Naive thymus-derived CD4-positive, alpha-beta T cell (primary cell): ENCODE data around the gene SGCA. TPM values are rescaled to one million over a fixed set of nuclear protein-coding genes. Genes with fewer than 3 reads are reported as not detected.

ENCODE experiments used
- ATAC-seq: fragments of 150-1000 bp; cut with Tn5 transposase; 2 replicates; pipeline ENCODE4 v1.10.0; 2021; ENCODE audit warnings: mild to moderate bottlenecking, moderate library complexity
- CTCF ChIA-PET: fragments of 350-600 bp; sonication (Branson Sonifier 250); formaldehyde crosslinking; loops from one replicate; lab custom pipeline; 2021; ENCODE audit warnings: antibody characterized with exemption; lab: Charles Lee
- POLR2A ChIA-PET: fragments of 350-600 bp; sonication (Branson Sonifier 250); formaldehyde crosslinking; loops from one replicate; lab custom pipeline; 2021; ENCODE audit warnings: antibody characterized with exemption, inconsistent platforms; lab: Charles Lee
- DNase-seq, 9 donors: peaks; one replicate each; pipeline versions ENCODE4 v3.0.0 to v3.0.0-alpha.2; 2020 to 2022; ENCODE audit warnings: mixed read lengths in 1 of 9
- H3K27ac ChIP-seq: one replicate; pipeline ENCODE4 v1.7.0; 2013; ENCODE audit warnings: mild to moderate bottlenecking, low read depth, low read length, moderate library complexity
- H3K27me3 ChIP-seq, 2 donors: one replicate each; pipeline ENCODE4 v1.7.0; 2013; ENCODE audit warnings: low read length in 2 of 2, mild to moderate bottlenecking in 2 of 2, moderate library complexity in 2 of 2; ENCODE audit not compliant: control insufficient read depth in 2 of 2, insufficient read depth in 2 of 2
- H3K36me3 ChIP-seq, 3 experiments: 1 replicate in 2 of 3; 2 replicates in 1 of 3; pipeline ENCODE4 v1.7.0; 2013; ENCODE audit warnings: low read length in 3 of 3, mild to moderate bottlenecking in 3 of 3, moderate library complexity in 1 of 3; ENCODE audit not compliant: insufficient read depth in 3 of 3, control insufficient read depth in 2 of 3
- H3K4me1 ChIP-seq, 2 donors: one replicate each; pipeline ENCODE4 v1.7.0; 2013; ENCODE audit warnings: low read length in 2 of 2, mild to moderate bottlenecking in 2 of 2, moderate library complexity in 1 of 2; ENCODE audit not compliant: control insufficient read depth in 2 of 2, insufficient read depth in 2 of 2
- H3K4me3 ChIP-seq: 2 replicates; pipeline ENCODE4 v1.7.0; 2013; ENCODE audit warnings: mild to moderate bottlenecking, low read length
- H3K9me3 ChIP-seq, 3 experiments: 1 replicate in 2 of 3; 2 replicates in 1 of 3; pipeline ENCODE4 v1.7.0; 2013; ENCODE audit warnings: low read length in 3 of 3; ENCODE audit not compliant: control insufficient read depth in 2 of 3
- H3K27ac Mint-ChIP-seq, 9 donors: one replicate each; pipeline ENCODE4 v1.8.0; 2020 to 2022; ENCODE audit warnings: mixed read lengths in 9 of 9, mild to moderate bottlenecking in 8 of 9, moderate library complexity in 5 of 9, inconsistent platforms in 2 of 9
- H3K27me3 Mint-ChIP-seq, 5 donors: one replicate each; pipeline ENCODE4 v1.8.0; 2021 to 2022; ENCODE audit warnings: mixed read lengths in 5 of 5, mild to moderate bottlenecking in 1 of 5
- H3K36me3 Mint-ChIP-seq, 5 donors: one replicate each; pipeline ENCODE4 v1.8.0; 2020 to 2022; ENCODE audit warnings: mixed read lengths in 5 of 5, mild to moderate bottlenecking in 3 of 5, inconsistent platforms in 1 of 5
- H3K4me1 Mint-ChIP-seq, 7 donors: one replicate each; pipeline ENCODE4 v1.8.0; 2020 to 2022; ENCODE audit warnings: mixed read lengths in 7 of 7, mild to moderate bottlenecking in 3 of 7, inconsistent platforms in 1 of 7
- H3K4me3 Mint-ChIP-seq, 10 donors: one replicate each; pipeline ENCODE4 v1.8.0; 2020 to 2022; ENCODE audit warnings: mild to moderate bottlenecking in 10 of 10, mixed read lengths in 10 of 10, moderate library complexity in 6 of 10, inconsistent platforms in 2 of 10
- H3K9me3 Mint-ChIP-seq, 11 donors: one replicate each; pipeline ENCODE4 v1.8.0; 2020 to 2022; ENCODE audit warnings: mixed read lengths in 11 of 11, mild to moderate bottlenecking in 4 of 11, inconsistent platforms in 1 of 11, moderate library complexity in 1 of 11
- intact Hi-C, 2 donors: fragments of 100-400 bp; cut with micrococcal nuclease; formaldehyde crosslinking; loops; one replicate each; pipeline ENCODE4 v1.15.1; 2023
- polyA plus RNA-seq, 2 donors: library from polyadenylated mRNA; unstranded; fragments of 300-500 nt; fragmentation: Illumina TruSeq; gene quantifications; one replicate each; pipeline ENCODE4 v1.2.3, GENCODE V29; 2021
- total RNA-seq, 6 experiments: library from RNA in 5 of 6; stranded (reverse) in 5 of 6; gene quantifications; 1 replicate in 5 of 6; 2 replicates in 1 of 6; pipeline ENCODE4 v1.2.3 and lab custom pipeline; 2021 to 2026

Gene SGCA
- total and polyA plus RNA-seq, 7 experiments from 2014 or later: 0.69 TPM; not detected in 6

DNA sequence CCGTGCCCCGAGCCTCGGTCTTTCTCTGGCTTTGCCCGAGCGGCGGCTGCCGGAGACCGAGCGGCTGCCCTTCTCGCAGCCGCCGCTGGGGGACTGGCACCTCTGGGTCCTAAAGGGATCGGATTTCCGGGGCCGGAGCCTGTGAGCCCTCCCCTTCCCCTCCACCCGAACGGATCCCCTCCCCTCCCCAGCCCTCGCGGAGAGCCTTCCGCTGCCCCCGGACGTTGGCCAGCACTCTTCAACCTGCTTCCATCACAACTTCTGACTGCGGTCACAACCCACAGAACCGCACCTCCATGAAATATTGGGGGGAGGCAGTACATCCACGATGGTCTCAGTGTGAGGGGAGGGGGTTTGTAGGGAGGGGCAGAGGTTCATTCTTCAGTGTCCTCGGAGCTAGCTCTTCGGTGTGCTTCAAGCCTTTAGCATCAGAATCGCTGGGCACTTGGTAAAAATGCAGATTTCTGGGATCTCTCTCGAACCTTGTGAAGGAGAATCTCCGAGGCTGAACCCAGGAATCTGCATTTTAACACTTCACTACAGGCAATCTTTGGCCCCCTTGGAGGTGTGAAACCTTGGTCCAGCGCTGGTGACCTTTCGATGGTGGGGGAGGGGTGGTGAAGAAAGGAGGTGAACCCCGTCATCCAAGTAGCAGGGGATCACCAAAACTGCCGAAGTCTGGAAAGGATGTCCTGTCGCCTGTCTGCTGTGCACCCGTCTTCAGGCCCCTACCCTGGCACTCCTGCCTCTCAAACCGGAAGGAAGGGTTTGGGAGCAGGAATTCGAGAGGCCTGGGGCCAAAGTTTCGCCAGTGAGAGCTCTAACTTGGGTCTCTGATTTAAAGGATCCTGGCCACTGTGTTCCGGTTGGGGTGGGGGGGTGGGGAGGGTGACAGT lies 14.5 kb upstream of the SGCA start:
- ATAC-seq (peak; percentile 84), DNase-seq (peak; percentile 73 to 88 (median 79))
- H3K36me3 ChIP-seq: peaks cover 0 to 8% (median 0%) of the 10 kb centered on the region in 3 experiments
- peaks cover 26 to 37% of the 10 kb centered on the region in 2 donors for H3K4me1 ChIP-seq
- peak overlapping the region; percentile 82 to 95 (median 87) for H3K4me3 Mint-ChIP-seq
- intact Hi-C loops: loop anchor here (1.0 to 5.0 kb wide), 6 partner anchors 10 to 716 kb away; partner anchors contain the start of genes SPOP (in 2 of the 2), PDK2 (in 1 of the 2) and TOB1 (in 1 of the 2)
- peaks cover 11 to 52% (median 44%) of the 10 kb centered on the region in 7 donors for H3K4me1 Mint-ChIP-seq
- ChIA-PET POLR2A (interaction anchor here (0.5 to 4.0 kb wide), 7 partner anchors 10 to 1604 kb away, joined by 3 to 42 read pairs (median 3); partner anchors contain the start of gene PDK2), CTCF (interaction anchor here (0.9 to 6.1 kb wide), 7 partner anchors 10 to 62 kb away, joined by 3 to 56 read pairs (median 7); partner anchors contain the start of genes COL1A1 and SGCA)
- no peaks in the 10 kb centered on the region for H3K27me3 ChIP-seq
- H3K27me3 Mint-ChIP-seq: no peaks in the 10 kb centered on the region
- peaks cover 0 to 21% (median 0%) of the 10 kb centered on the region in 5 donors for H3K36me3 Mint-ChIP-seq
- peak overlapping the region; percentile 94 for H3K4me3 ChIP-seq
- no peaks in the 10 kb centered on the region for H3K9me3 Mint-ChIP-seq
- H3K27ac ChIP-seq: peak overlapping the region; percentile 74
- H3K9me3 ChIP-seq: no peaks in the 10 kb centered on the region
- peak overlapping the region; percentile 71 to 96 (median 84) for H3K27ac Mint-ChIP-seq

GRCh38 chr17:50151937-50152547 lies 13.8 kb upstream of the SGCA start:
- Mint-ChIP-seq H3K4me1 (peaks cover 4 to 44% (median 37%) of the 10 kb centered on the region in 7 donors), H3K36me3 (peaks cover 0 to 18% (median 0%) of the 10 kb centered on the region in 5 donors), H3K4me3 (peak overlapping the region; percentile 82 to 95 (median 87)), H3K27me3 (no peaks in the 10 kb centered on the region), H3K27ac (peak overlapping the region; percentile 71 to 96 (median 82)), H3K9me3 (no peaks in the 10 kb centered on the region)
- H3K4me1 ChIP-seq: peaks cover 20 to 29% of the 10 kb centered on the region in 2 donors
- peak overlapping the region; percentile 74 for H3K27ac ChIP-seq
- no peaks in the 10 kb centered on the region for H3K27me3 ChIP-seq
- peak overlapping the region; percentile 94 for H3K4me3 ChIP-seq
- intact Hi-C loops: loop anchor here (1.0 to 5.0 kb wide), 6 partner anchors 9 to 715 kb away; partner anchors contain the start of genes SPOP (in 2 of the 2), PDK2 (in 1 of the 2) and TOB1 (in 1 of the 2)
- peaks cover 0 to 8% (median 0%) of the 10 kb centered on the region in 3 experiments for H3K36me3 ChIP-seq
- ATAC-seq (peak; percentile 46), DNase-seq (peak in 8 of 9 donors; percentile 28 to 62 (median 49))
- CTCF ChIA-PET: interaction anchor here (0.9 to 6.1 kb wide), 7 partner anchors 9 to 61 kb away, joined by 3 to 56 read pairs (median 5); partner anchors contain the start of genes COL1A1 and SGCA
- POLR2A ChIA-PET: interaction anchor here (0.5 to 4.0 kb wide), 5 partner anchors 9 to 60 kb away, joined by 3 to 42 read pairs (median 3); no protein-coding TSS in a partner anchor
- no peaks in the 10 kb centered on the region for H3K9me3 ChIP-seq

DNA sequence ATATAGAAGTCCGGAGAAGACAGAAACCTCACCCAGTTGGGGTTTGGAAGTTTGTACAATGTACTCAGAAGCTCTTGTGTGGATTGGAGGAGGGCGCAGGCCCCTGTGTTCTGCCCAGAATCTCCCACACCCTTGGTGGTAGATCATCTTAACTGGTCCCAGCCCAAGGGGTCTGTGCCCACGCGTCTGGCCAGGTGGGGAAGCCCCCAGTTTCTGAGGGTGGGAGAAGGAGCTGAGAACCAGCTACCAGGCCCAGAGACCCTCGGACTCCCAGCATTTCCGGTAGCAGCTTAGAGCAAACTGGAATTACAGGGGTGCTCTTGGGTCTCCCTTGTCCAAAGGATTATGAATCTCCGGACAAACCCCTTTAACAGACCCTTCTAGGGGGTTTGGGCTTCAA lies 13.1 kb upstream of the SGCA start:
- Mint-ChIP-seq H3K4me3 (peak overlapping the region in 3 of 10 donors; percentile 25 to 85 (median 85)), H3K4me1 (peaks cover under 1 to 41% (median 34%) of the 10 kb centered on the region in 7 donors), H3K9me3 (no peaks in the 10 kb centered on the region), H3K36me3 (peaks cover 0 to 11% (median 0%) of the 10 kb centered on the region in 5 donors), H3K27ac (peak overlapping the region in 7 of 9 donors; percentile 71 to 93 (median 81)), H3K27me3 (no peaks in the 10 kb centered on the region)
- no peaks in the 10 kb centered on the region for H3K27me3 ChIP-seq
- ATAC-seq (no peak), DNase-seq (no peak)
- intact Hi-C loops: loop anchor here (5.0 kb wide), 2 partner anchors 475 to 715 kb away; partner anchors contain the start of genes SPOP (in 2 of the 2) and TOB1 (in 1 of the 2)
- peak overlapping the region; percentile 74 for H3K27ac ChIP-seq
- ChIA-PET POLR2A (interaction anchor here (0.8 to 4.0 kb wide), 3 partner anchors 9 to 16 kb away, joined by 3 to 42 read pairs (median 31); no protein-coding TSS in a partner anchor), CTCF (interaction anchor here (1.2 to 6.1 kb wide), 5 partner anchors 9 to 55 kb away, joined by 4 to 56 read pairs (median 7); partner anchors contain the start of gene SGCA)
- H3K4me1 ChIP-seq: peaks cover 13 to 26% of the 10 kb centered on the region in 2 donors
- no peaks in the 10 kb centered on the region for H3K9me3 ChIP-seq
- H3K36me3 ChIP-seq: peaks cover 0 to 8% (median 0%) of the 10 kb centered on the region in 3 experiments
- H3K4me3 ChIP-seq: no peak overlapping the region

DNA sequence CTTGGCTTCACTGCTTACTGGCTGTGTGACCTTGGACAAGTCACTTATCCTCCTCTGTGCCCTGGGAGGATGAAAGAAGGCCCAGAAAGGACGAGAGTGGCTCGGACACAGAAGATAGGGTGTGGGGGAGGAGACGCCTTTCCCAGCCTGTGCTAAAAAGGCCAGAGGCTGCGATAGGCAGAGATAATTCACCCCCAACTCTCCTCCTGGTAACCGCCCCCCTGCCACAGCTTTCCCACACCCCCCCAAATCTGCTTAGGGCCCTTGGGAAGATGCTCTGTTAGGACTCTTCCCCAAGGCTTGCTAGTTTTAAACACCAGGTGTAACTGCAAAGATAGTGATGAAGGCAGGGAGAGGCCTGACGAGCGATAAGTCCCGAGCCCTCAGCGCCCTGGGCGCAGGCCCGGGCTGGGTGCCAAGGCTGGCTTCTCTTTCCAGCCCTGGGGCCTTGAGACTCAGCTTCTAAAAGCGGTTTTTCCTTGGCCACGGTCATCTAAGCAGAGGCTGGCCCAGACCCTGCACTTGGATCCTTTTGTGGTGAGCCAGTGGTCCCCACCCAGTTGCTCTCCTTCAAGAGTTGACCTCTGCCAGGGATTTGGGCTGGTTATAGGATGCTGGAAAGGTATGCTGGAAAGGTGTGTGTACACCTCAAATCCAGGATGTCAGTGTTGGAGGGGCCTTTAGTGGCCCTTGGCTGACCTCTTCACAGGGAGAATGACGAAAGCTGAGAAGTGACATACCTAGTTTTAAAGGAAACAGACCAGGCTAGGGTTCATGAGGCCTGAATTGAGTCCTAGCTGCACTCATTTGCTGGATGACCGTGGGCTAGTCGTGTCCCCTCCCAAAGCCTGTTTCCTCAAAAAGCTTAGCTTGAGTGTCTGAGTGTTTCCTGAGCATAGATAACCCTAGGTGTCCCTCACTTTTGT lies 11.9 kb upstream of the SGCA start:
- ATAC-seq: no peak
- Histone ChIP-seq H3K4me3 (no peak overlapping the region), H3K9me3 (no peaks in the 10 kb centered on the region), H3K4me1 (peaks cover 18 to 33% of the 10 kb centered on the region in 2 donors), H3K27ac (peak overlapping the region; percentile 39), H3K27me3 (no peaks in the 10 kb centered on the region), H3K36me3 (peaks cover 0 to 8% (median 0%) of the 10 kb centered on the region in 3 experiments)
- H3K27ac Mint-ChIP-seq: peak overlapping the region in 8 of 9 donors; percentile 13 to 86 (median 74)
- no peaks in the 10 kb centered on the region for H3K27me3 Mint-ChIP-seq
- H3K9me3 Mint-ChIP-seq: no peaks in the 10 kb centered on the region
- H3K4me3 Mint-ChIP-seq: peak overlapping the region in 1 of 10 donors; percentile 51
- no peak for DNase-seq
- H3K36me3 Mint-ChIP-seq: peaks cover 0 to 5% (median 0%) of the 10 kb centered on the region in 5 donors
- intact Hi-C loops: loop anchor here (5.0 kb wide), 2 partner anchors 477 to 713 kb away; partner anchors contain the start of genes SPOP (in 2 of the 2) and TOB1 (in 1 of the 2)
- ChIA-PET POLR2A (interaction anchor here (1.0 to 1.3 kb wide), 3 partner anchors 12 to 22 kb away, joined by 3 to 5 read pairs (median 3); no protein-coding TSS in a partner anchor), CTCF (interaction anchor here (0.5 to 4.9 kb wide), 3 partner anchors 14 to 883 kb away, joined by 4 to 30 read pairs (median 7); no protein-coding TSS in a partner anchor)
- peaks cover 8 to 43% (median 36%) of the 10 kb centered on the region in 7 donors for H3K4me1 Mint-ChIP-seq

GRCh38 chr17:50154604-50155003 lies 11.2 kb upstream of the SGCA start:
- peak overlapping the region in 1 of 10 donors; percentile 41 for H3K4me3 Mint-ChIP-seq

More at GRCh38 chr17:50154604-50155003, 11.2 kb upstream of the SGCA start:
- Mint-ChIP-seq H3K27ac (peak overlapping the region in 8 of 9 donors; percentile 9 to 85 (median 72)), H3K4me1 (peaks cover 8 to 43% (median 36%) of the 10 kb centered on the region in 7 donors), H3K36me3 (peaks cover 0 to 3% (median 0%) of the 10 kb centered on the region in 5 donors), H3K9me3 (no peaks in the 10 kb centered on the region), H3K27me3 (no peaks in the 10 kb centered on the region)
- no peak overlapping the region for H3K4me3 ChIP-seq
- ChIA-PET CTCF (interaction anchor here (0.5 to 4.9 kb wide), 2 partner anchors 15 to 883 kb away, joined by 4 to 30 read pairs; no protein-coding TSS in a partner anchor), POLR2A (interaction anchor here (1.0 to 1.3 kb wide), 3 partner anchors 13 to 22 kb away, joined by 3 to 5 read pairs (median 3); no protein-coding TSS in a partner anchor)
- peaks cover 18 to 33% of the 10 kb centered on the region in 2 donors for H3K4me1 ChIP-seq
- intact Hi-C loops: loop anchor here (5.0 kb wide), 2 partner anchors 477 to 713 kb away; partner anchors contain the start of genes SPOP (in 2 of the 2) and TOB1 (in 1 of the 2)
- H3K9me3 ChIP-seq: no peaks in the 10 kb centered on the region
- DNase-seq (no peak), ATAC-seq (no peak)
- peaks cover 0 to 5% (median 0%) of the 10 kb centered on the region in 3 experiments for H3K36me3 ChIP-seq
- H3K27ac ChIP-seq: no peak overlapping the region
- no peaks in the 10 kb centered on the region for H3K27me3 ChIP-seq
